SK-N-SH treated with all-trans-retinoic acid at 6 μM for 48 hours (cell line): ENCODE results near the gene UBE2N.

ENCODE experiments used
- ATAC-seq: fragments of 200-7000 bp; cut with Tn5 transposase; 3 replicates; pipeline ENCODE4 v1.9.1; 2020; ENCODE audit warnings: mild to moderate bottlenecking, moderate library complexity
- ARNTL ChIP-seq: fragments of 450-650 bp; formaldehyde crosslinking; IDR thresholded peaks from 2 replicates; pipeline ENCODE4 v1.5.0; 2020; ENCODE audit warnings: low read depth, mild to moderate bottlenecking, moderate library complexity, borderline replicate concordance
- BACH2 ChIP-seq: fragments of 250-450 bp; sonication (Bioruptor Pico); IDR thresholded peaks from 2 replicates; pipeline ENCODE4 v1.9.0; 2021; ENCODE audit warnings: mild to moderate bottlenecking, borderline replicate concordance
- CSDC2 ChIP-seq: fragments of 250-450 bp; sonication (Bioruptor Pico); IDR thresholded peaks from 2 replicates; pipeline ENCODE4 v1.5.0; 2020; ENCODE audit warnings: mild to moderate bottlenecking, moderate library complexity
- CSRNP3 ChIP-seq: fragments of 250-450 bp; sonication (Bioruptor Pico); IDR thresholded peaks from 2 replicates; pipeline ENCODE4 v1.5.1; 2021; ENCODE audit warnings: mild to moderate bottlenecking, moderate library complexity
- ESRRG ChIP-seq: fragments of 250-450 bp; sonication (Bioruptor Pico); IDR thresholded peaks from 2 replicates; pipeline ENCODE4 v1.6.1; 2021; ENCODE audit warnings: mild to moderate bottlenecking
- ISL1 ChIP-seq: fragments of 250-450 bp; sonication (Bioruptor Pico); IDR thresholded peaks from 2 replicates; pipeline ENCODE4 v2.1.2; 2022; ENCODE audit warnings: mild to moderate bottlenecking, moderate library complexity
- OSR1 ChIP-seq: fragments of 250-450 bp; sonication (Bioruptor Pico); IDR thresholded peaks from 2 replicates; pipeline ENCODE4 v1.8.0; 2022; ENCODE audit warnings: moderate library complexity, mild to moderate bottlenecking, inconsistent platforms
- PPARA ChIP-seq: fragments of 250-450 bp; sonication (Bioruptor Pico); IDR thresholded peaks from 2 replicates; pipeline ENCODE4 v1.5.0; 2020; ENCODE audit warnings: mild to moderate bottlenecking, borderline replicate concordance
- RARB ChIP-seq: fragments of 250-450 bp; sonication (Bioruptor Pico); IDR thresholded peaks from 2 replicates; pipeline ENCODE4 v1.8.0; 2021; ENCODE audit warnings: mild to moderate bottlenecking, moderate library complexity
- SNAI2 ChIP-seq: fragments of 250-450 bp; sonication (Bioruptor Pico); IDR thresholded peaks from 2 replicates; pipeline ENCODE4 v1.5.0; 2020; ENCODE audit warnings: mild to moderate bottlenecking, moderate library complexity
- TCF4 ChIP-seq: fragments of 250-450 bp; sonication (Bioruptor Pico); IDR thresholded peaks from 2 replicates; pipeline ENCODE4 v1.8.0; 2021; ENCODE audit warnings: mild to moderate bottlenecking, moderate library complexity, borderline replicate concordance
- TOX ChIP-seq: fragments of 250-450 bp; sonication (Bioruptor Pico); IDR thresholded peaks from 2 replicates; pipeline ENCODE4 v1.8.0; 2021; ENCODE audit warnings: mild to moderate bottlenecking, moderate library complexity, borderline replicate concordance
- TSHZ2 ChIP-seq: fragments of 250-450 bp; sonication (Bioruptor Pico); IDR thresholded peaks from 2 replicates; pipeline ENCODE4 v1.5.0; 2020; ENCODE audit warnings: mild to moderate bottlenecking, moderate library complexity
- ZC3H10 ChIP-seq: fragments of 250-450 bp; sonication (Bioruptor Pico); IDR thresholded peaks from 2 replicates; pipeline ENCODE4 v1.5.1; 2021; ENCODE audit warnings: mild to moderate bottlenecking, moderate library complexity
- ZFP3 ChIP-seq: fragments of 250-450 bp; sonication (Bioruptor Pico); IDR thresholded peaks from 2 replicates; pipeline ENCODE4 v1.5.0; 2020; ENCODE audit warnings: mild to moderate bottlenecking, moderate library complexity
- ZFP30 ChIP-seq: fragments of 450-650 bp; formaldehyde crosslinking; IDR thresholded peaks from 2 replicates; pipeline ENCODE4 v1.5.0; 2022; ENCODE audit warnings: mild to moderate bottlenecking, moderate library complexity
- ZNF565 ChIP-seq: fragments of 450-650 bp; formaldehyde crosslinking; conservative IDR thresholded peaks from 2 replicates; pipeline ENCODE4 v1.5.0; 2020; ENCODE audit warnings: low read depth, mild to moderate bottlenecking, moderate library complexity
- ZNF70 ChIP-seq: fragments of 450-650 bp; formaldehyde crosslinking; IDR thresholded peaks from 2 replicates; pipeline ENCODE4 v1.5.0; 2020; ENCODE audit warnings: mild to moderate bottlenecking, moderate library complexity
- ZNF8 ChIP-seq: fragments of 450-650 bp; formaldehyde crosslinking; IDR thresholded peaks from 2 replicates; pipeline ENCODE4 v1.5.0; 2020; ENCODE audit warnings: mild to moderate bottlenecking, moderate library complexity
- TF ChIP-seq, protein P1 (sequence below): fragments of 250-450 bp; sonication (Bioruptor Pico); IDR thresholded peaks from 2 replicates; pipeline ENCODE4 v1.5.1; 2020; ENCODE audit warnings: low read depth, mild to moderate bottlenecking, moderate library complexity
- TF ChIP-seq, protein P2 (sequence below): fragments of 250-450 bp; sonication (Bioruptor Pico); IDR thresholded peaks from 2 replicates; pipeline ENCODE4 v1.8.0; 2020; ENCODE audit warnings: mild to moderate bottlenecking, moderate library complexity, borderline replicate concordance
- TF ChIP-seq, protein P3 (sequence below): fragments of 250-450 bp; sonication (Bioruptor Pico); IDR thresholded peaks from 2 replicates; pipeline ENCODE4 v1.8.0; 2021; ENCODE audit warnings: low read depth, mild to moderate bottlenecking, moderate library complexity, borderline replicate concordance

The UBE2N gene

GRCh38 chr12:93368766-93369165 is 73.0 kb downstream of the UBE2N start:
- no peak for TF ChIP-seq SNAI2 (CRISPR knock-in tag)
- no peak for TF ChIP-seq ISL1 (CRISPR knock-in tag)
- no peak for TF ChIP-seq BACH2 (CRISPR knock-in tag)
- TF ChIP-seq, protein P1, sequence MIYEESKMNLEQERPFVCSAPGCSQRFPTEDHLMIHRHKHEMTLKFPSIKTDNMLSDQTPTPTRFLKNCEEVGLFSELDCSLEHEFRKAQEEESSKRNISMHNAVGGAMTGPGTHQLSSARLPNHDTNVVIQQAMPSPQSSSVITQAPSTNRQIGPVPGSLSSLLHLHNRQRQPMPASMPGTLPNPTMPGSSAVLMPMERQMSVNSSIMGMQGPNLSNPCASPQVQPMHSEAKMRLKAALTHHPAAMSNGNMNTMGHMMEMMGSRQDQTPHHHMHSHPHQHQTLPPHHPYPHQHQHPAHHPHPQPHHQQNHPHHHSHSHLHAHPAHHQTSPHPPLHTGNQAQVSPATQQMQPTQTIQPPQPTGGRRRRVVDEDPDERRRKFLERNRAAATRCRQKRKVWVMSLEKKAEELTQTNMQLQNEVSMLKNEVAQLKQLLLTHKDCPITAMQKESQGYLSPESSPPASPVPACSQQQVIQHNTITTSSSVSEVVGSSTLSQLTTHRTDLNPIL (CRISPR knock-in tag) = no peak
- TF ChIP-seq ZFP30 (CRISPR knock-in tag) = no peak
- TF ChIP-seq ZNF565 (CRISPR knock-in tag) = no peak
- no peak for TF ChIP-seq RARB (CRISPR knock-in tag)
- TF ChIP-seq PPARA (CRISPR knock-in tag) = no peak
- no peak for TF ChIP-seq ZC3H10 (CRISPR knock-in tag)
- no peak for TF ChIP-seq ARNTL (CRISPR knock-in tag)
- TF ChIP-seq ESRRG (CRISPR knock-in tag) = no peak
- TF ChIP-seq ZFP3 (CRISPR knock-in tag) = no peak
- no peak for TF ChIP-seq CSDC2 (CRISPR knock-in tag)
- TF ChIP-seq, protein P2, sequence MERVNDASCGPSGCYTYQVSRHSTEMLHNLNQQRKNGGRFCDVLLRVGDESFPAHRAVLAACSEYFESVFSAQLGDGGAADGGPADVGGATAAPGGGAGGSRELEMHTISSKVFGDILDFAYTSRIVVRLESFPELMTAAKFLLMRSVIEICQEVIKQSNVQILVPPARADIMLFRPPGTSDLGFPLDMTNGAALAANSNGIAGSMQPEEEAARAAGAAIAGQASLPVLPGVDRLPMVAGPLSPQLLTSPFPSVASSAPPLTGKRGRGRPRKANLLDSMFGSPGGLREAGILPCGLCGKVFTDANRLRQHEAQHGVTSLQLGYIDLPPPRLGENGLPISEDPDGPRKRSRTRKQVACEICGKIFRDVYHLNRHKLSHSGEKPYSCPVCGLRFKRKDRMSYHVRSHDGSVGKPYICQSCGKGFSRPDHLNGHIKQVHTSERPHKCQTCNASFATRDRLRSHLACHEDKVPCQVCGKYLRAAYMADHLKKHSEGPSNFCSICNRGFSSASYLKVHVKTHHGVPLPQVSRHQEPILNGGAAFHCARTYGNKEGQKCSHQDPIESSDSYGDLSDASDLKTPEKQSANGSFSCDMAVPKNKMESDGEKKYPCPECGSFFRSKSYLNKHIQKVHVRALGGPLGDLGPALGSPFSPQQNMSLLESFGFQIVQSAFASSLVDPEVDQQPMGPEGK (CRISPR knock-in tag) = no peak
- no peak for TF ChIP-seq CSRNP3 (CRISPR knock-in tag)
- no peak for ATAC-seq

DNA sequence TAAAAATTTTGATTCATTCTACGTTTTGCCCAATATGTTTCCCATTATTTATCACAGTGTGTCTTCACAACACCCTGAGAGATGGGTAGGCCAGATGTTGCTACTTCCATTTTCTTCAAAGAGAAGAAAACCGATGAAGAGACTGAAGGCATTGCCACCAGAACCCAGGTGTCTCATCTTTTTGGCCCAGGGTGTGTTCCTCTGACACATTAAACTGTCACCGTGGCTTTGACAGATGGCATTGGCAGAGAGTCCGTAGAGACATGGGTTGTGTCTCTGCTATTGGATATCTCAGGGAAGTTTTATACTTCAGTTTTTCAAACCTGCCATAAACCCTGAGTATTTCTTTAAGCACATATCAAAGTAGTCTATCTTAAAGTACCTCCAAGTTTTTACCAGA is 75.3 kb downstream of the UBE2N start:
- TF ChIP-seq ZNF565 (CRISPR knock-in tag) (no peak), SNAI2 (CRISPR knock-in tag) (no peak), ZNF8 (CRISPR knock-in tag) (no peak), TCF4 (CRISPR knock-in tag) (no peak), TSHZ2 (no peak), TOX (CRISPR knock-in tag) (no peak), CSDC2 (CRISPR knock-in tag) (no peak), RARB (CRISPR knock-in tag) (no peak)
- TF ChIP-seq, all 23 proteins: peak for 0
- ATAC-seq = no peak

GRCh38 chr12:93365616-93366405 is 75.9 kb downstream of the UBE2N start:
- ATAC-seq = no peak
- TF ChIP-seq CSDC2 (CRISPR knock-in tag) (no peak), ESRRG (CRISPR knock-in tag) (no peak), PPARA (CRISPR knock-in tag) (no peak), RARB (CRISPR knock-in tag) (no peak), SNAI2 (CRISPR knock-in tag) (no peak), ARNTL (CRISPR knock-in tag) (no peak), OSR1 (CRISPR knock-in tag) (no peak), TCF4 (CRISPR knock-in tag) (no peak), ZNF70 (CRISPR knock-in tag) (no peak), ZFP30 (CRISPR knock-in tag) (no peak), TOX (CRISPR knock-in tag) (no peak), BACH2 (CRISPR knock-in tag) (no peak)
- TF ChIP-seq, protein P2 (CRISPR knock-in tag) = no peak
- TF ChIP-seq, protein P1 (CRISPR knock-in tag) = no peak
- TF ChIP-seq, protein P3, sequence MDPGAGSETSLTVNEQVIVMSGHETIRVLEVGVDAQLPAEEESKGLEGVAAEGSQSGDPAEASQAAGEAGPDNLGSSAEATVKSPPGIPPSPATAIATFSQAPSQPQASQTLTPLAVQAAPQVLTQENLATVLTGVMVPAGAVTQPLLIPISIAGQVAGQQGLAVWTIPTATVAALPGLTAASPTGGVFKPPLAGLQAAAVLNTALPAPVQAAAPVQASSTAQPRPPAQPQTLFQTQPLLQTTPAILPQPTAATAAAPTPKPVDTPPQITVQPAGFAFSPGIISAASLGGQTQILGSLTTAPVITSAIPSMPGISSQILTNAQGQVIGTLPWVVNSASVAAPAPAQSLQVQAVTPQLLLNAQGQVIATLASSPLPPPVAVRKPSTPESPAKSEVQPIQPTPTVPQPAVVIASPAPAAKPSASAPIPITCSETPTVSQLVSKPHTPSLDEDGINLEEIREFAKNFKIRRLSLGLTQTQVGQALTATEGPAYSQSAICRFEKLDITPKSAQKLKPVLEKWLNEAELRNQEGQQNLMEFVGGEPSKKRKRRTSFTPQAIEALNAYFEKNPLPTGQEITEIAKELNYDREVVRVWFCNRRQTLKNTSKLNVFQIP (CRISPR knock-in tag) = no peak
